ENCODE measurements around the gene HOXA10. TPM values are rescaled to one million over a fixed set of nuclear protein-coding genes. Genes with fewer than 3 reads are reported as not detected.

HOXA10 gene
- total and polyA plus RNA-seq, 9 donors: 0.25 to 2.8 (median 0.91) TPM; not detected in 1

DNA sequence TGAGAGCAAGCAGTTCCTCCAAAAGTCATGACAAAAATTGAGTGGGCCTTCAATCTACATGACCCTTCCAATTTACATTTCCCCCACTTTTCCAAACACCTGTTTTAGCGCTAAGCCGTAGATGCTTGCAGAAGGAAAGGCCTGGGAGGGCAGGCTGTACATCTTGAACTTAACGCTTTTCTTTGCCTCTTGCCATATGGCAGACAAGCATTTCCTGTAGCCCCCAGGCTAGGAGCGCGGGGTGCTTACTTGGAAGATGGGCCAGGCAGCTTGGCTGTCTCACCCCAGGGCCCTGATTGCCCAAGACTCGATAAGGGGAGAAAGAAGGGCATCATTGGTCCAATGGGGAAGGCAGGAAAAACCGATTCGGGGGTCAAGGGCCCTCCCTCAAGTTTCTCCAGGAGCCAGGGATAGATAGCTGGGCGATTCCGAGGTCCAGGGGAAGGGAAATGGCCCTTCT lies 1.8 kb downstream of the HOXA10 start:
- peaks cover 21% of the 10 kb centered on the region for H3K27me3 ChIP-seq

DNA sequence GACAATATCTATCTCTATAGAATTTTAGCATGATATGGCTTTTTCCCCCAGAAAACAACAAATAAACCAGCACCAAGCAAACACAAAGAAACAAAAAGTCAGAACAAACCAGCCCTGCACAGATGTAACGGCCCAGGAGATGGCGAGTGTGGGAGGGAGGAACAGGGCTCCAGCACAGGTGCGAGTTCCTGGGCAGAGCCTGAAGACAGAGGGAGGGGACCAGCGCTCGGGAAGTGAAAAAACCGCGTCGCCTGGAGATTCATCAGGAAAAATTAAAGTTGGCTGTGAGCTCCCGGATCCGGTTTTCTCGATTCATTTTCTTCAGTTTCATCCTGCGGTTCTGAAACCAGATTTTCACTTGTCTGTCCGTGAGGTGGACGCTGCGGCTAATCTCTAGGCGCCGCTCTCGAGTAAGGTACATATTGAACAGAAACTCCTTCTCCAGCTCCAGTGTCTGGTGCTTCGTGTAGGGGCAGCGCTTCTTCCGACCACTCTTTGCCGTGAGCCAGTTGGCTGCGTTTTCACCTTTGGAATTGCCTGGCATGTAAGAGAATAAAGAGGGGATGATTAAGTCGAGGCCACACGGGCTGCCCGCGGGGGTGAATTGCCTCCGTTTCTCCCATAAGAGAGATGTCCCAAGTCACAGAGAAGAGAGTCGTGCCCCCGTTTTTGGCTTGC lies 2.3 kb downstream of the HOXA10 start:
- DNase-seq: peak in 1 of 5 donors; percentile 21
- TF ChIP-seq, protein P1, sequence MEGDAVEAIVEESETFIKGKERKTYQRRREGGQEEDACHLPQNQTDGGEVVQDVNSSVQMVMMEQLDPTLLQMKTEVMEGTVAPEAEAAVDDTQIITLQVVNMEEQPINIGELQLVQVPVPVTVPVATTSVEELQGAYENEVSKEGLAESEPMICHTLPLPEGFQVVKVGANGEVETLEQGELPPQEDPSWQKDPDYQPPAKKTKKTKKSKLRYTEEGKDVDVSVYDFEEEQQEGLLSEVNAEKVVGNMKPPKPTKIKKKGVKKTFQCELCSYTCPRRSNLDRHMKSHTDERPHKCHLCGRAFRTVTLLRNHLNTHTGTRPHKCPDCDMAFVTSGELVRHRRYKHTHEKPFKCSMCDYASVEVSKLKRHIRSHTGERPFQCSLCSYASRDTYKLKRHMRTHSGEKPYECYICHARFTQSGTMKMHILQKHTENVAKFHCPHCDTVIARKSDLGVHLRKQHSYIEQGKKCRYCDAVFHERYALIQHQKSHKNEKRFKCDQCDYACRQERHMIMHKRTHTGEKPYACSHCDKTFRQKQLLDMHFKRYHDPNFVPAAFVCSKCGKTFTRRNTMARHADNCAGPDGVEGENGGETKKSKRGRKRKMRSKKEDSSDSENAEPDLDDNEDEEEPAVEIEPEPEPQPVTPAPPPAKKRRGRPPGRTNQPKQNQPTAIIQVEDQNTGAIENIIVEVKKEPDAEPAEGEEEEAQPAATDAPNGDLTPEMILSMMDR (IDR thresholded peaks at IDR 0.05): no peak
- TF ChIP-seq EP300 (IDR thresholded peaks at IDR 0.05): no peak
- no peaks in the 10 kb centered on the region for H3K36me3 ChIP-seq
- intact Hi-C loops (cut with DNase I): no loop called here
- no peak overlapping the region for H3K27ac ChIP-seq
- peak overlapping the region; percentile 53 for H3K4me3 ChIP-seq
- peaks cover 21% of the 10 kb centered on the region for H3K27me3 ChIP-seq
- no peaks in the 10 kb centered on the region for H3K9me3 ChIP-seq
- H3K4me1 ChIP-seq (ENCODE audit: insufficient read depth): peaks cover 14% of the 10 kb centered on the region
- WGBS, 3 donors: 17 to 45% (median 17%) methylated on average over 30 of the region's 30 CpGs

More for the DNA sequence above, 1.8 kb downstream of the HOXA10 start:
- Histone ChIP-seq H3K4me3 (peak overlapping the region; percentile 53), H3K4me1 (ENCODE audit: insufficient read depth) (peaks cover 14% of the 10 kb centered on the region), H3K9me3 (no peaks in the 10 kb centered on the region), H3K27ac (no peak overlapping the region), H3K36me3 (no peaks in the 10 kb centered on the region)
- intact Hi-C loops (cut with DNase I): no loop called here
- TF ChIP-seq EP300 (IDR thresholded peaks at IDR 0.05) (no peak), POLR2A (IDR thresholded peaks at IDR 0.05) (no peak)
- TF ChIP-seq, protein P1 (IDR thresholded peaks at IDR 0.05): no peak
- 19 to 26% (median 22%) methylated on average over 10 of the region's 10 CpGs for WGBS, 3 donors
- DNase-seq: peak in 3 of 5 donors; percentile 17 to 28 (median 17)

DNA sequence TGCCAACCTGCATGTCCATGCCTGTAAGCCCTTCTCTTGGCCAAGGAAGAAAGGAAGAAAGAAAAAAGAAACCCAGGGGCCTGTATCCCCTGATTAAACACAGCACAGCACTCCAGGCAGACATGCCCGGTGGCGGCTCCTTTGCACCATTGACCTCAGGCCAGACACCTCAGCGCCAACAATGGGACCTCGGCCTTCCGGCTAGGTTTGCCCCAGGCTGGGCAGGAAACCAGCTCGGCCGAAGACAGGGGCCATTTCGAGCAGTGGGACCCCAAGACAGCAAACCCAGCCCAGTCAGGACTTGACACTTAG lies 2.8 kb downstream of the HOXA10 start:
- 39 to 69% (median 45%) methylated on average over 8 of the region's 8 CpGs for WGBS, 3 donors
- Histone ChIP-seq H3K4me1 (ENCODE audit: insufficient read depth) (peaks cover 14% of the 10 kb centered on the region), H3K9me3 (no peaks in the 10 kb centered on the region), H3K27me3 (peaks cover 21% of the 10 kb centered on the region), H3K27ac (no peak overlapping the region), H3K4me3 (peak overlapping the region; percentile 53), H3K36me3 (no peaks in the 10 kb centered on the region)
- peak in 2 of 5 donors; percentile 16 to 28 for DNase-seq
- TF ChIP-seq POLR2A (IDR thresholded peaks at IDR 0.05): no peak
- TF ChIP-seq, protein P1 (IDR thresholded peaks at IDR 0.05): no peak
- no peak for TF ChIP-seq EP300 (IDR thresholded peaks at IDR 0.05)
- intact Hi-C loops (cut with DNase I): no loop called here

DNA sequence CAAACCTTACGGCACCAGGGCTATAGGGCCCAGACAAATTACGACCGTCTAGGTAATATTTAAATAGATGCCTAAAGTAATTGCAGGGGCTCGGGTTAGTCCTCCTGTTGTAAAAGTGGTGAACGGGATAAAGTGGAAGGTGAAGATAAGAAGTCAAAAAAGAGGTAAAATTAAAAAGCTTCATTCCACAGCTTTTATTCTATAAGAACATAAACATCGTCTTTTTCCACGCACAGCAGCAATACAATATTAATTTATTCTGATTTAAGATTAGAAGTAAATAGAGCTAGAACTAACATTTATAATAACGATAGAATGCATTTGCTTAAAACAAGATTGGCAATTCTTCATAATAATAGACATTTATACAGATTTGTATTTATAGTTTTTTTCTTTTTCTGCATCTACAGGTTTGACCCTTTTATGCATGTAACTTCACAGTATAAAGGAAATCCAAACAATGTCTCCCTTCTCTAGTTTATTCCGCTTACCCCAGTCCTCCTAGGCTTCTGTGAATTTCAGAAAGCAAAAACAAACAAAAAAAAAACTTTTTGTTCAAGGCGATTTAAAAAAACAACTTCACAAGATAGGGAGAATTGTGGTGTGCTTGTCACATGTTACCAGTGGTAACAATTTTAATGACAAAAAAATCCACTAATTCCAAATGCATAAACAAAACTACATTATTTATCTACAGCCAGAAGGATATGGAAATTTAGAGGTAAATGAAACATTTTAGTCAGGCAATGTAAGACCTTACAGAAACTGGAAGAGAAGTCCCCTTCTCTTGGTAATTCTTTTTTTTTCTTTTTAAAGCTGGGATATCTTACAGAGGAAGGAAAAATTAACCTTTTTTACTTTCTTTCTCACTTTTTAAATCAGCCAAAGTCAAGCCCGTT lies 3.4 kb downstream of the HOXA10 start:
- TF ChIP-seq POLR2A (IDR thresholded peaks at IDR 0.05) (no peak), EP300 (IDR thresholded peaks at IDR 0.05) (no peak)
- TF ChIP-seq, protein P1 (IDR thresholded peaks at IDR 0.05): no peak
- Histone ChIP-seq H3K4me3 (peak overlapping the region; percentile 53), H3K9me3 (no peaks in the 10 kb centered on the region), H3K4me1 (ENCODE audit: insufficient read depth) (peaks cover 14% of the 10 kb centered on the region), H3K27ac (no peak overlapping the region), H3K27me3 (peaks cover 21% of the 10 kb centered on the region), H3K36me3 (no peaks in the 10 kb centered on the region)
- intact Hi-C loops (cut with DNase I): no loop called here
- DNase-seq: no peak
- WGBS, 3 donors: 49 to 70% (median 50%) methylated on average over 11 of the region's 11 CpGs
